ENCODE data around the gene LCNL1. TPM values are rescaled to one million over a fixed set of nuclear protein-coding genes. Genes with fewer than 3 reads are reported as not detected.

Gene LCNL1
- total RNA-seq, 1 donor from 2014 or later, result 11.7 TPM

DNA sequence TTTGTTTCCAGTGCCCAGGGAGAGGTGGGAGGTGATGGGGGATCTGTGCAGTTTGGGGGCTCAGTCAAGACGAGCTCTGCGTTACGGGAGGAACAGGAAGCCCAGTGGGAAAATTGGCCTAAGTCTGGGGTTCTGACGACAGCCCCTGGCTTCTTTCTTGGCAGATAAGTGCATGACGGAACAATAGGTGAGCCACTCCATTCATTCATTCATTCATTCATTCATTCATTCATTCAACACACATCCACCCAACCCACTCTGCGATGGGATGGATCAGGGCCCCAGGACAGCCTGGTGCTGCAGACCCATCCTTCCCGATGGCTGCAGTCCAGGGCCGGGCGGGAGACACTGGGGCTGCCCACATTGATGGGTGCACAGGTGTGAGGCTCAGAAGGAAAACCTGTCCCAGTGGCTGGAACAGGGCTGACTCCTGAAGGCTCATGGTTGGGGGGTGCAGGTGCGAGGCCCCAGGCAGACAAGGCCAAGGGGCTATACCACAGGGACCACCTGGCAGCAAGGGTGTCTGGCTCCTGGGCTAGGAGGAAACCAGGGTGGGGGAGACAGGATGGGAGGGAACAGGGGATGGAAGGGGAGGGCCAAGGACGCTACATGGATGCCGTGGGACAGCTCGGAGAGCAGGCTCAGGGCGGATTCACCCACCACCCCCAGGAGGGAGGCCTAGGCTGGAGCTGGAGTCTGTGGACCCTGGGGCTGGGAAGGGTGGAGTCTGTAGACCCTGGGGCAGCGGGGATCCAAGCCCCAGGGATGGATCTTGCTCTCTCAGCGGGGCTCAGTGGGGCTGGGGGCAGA is 1.9 kb upstream of the LCNL1 start:
- no peaks in the 10 kb centered on the region for H3K9me3 ChIP-seq (replicated peaks)
- DNase-seq, result no peak
- H3K27me3 ChIP-seq (ENCODE audit: low read depth), result peaks cover 13% of the 10 kb centered on the region
- no peak overlapping the region for H3K4me3 ChIP-seq
- peaks cover 5% of the 10 kb centered on the region for H3K36me3 ChIP-seq
- peak overlapping the region; percentile 91 for H3K27ac ChIP-seq (replicated peaks)
- peaks cover 92% of the 10 kb centered on the region for H3K4me1 ChIP-seq
- intact Hi-C loops (cut with micrococcal nuclease), result no loop called here
- no peak for TF ChIP-seq CTCF (IDR thresholded peaks at IDR 0.05; ENCODE audit: borderline replicate concordance)

GRCh38 chr9:136981588-136982231 is 1.1 kb upstream of the LCNL1 start:
- peak; percentile 69 for DNase-seq
- Histone ChIP-seq H3K27ac (replicated peaks) (peak overlapping the region; percentile 91), H3K4me1 (peaks cover 87% of the 10 kb centered on the region), H3K4me3 (no peak overlapping the region), H3K9me3 (replicated peaks) (no peaks in the 10 kb centered on the region), H3K27me3 (ENCODE audit: low read depth) (peaks cover 15% of the 10 kb centered on the region), H3K36me3 (peaks cover 5% of the 10 kb centered on the region)
- intact Hi-C loops (cut with micrococcal nuclease), result no loop called here
- TF ChIP-seq CTCF (IDR thresholded peaks at IDR 0.05; ENCODE audit: borderline replicate concordance), result peak; percentile 42

GRCh38 chr9:136983167-136983566 is 374 bp downstream of the LCNL1 start:
- H3K4me1 ChIP-seq, result peaks cover 72% of the 10 kb centered on the region

DNA sequence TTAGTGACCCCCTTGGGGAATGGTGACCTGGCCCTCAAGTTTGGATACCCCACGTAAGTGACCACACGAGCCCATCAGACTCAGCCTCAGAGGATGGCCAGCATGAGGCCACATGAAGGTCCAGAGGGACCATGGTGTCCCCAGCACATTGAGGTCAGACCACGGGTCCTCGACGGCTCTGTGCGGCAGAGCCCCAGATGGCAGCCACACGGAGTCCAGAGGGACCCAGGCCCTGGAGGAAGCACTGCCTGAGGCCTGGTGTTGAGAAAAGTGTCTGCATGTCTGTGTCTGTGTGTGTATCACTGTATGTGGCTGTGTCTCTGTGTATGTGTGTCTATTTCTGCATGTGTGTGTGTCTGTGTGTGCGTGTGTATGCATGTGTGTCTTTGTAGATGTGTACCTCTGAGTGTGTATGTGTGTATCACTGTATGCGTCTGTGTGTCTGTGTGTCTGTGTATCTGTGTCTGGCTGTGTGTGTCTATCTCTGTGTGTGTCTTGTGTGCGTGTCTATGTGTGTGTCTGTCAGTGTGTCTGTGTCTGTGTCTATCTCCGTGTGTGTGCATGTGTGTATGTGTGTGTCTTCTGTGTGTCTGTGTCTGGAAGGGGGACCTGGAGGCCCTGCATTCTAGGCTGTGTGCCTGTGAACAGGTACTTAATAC is 992 bp downstream of the LCNL1 start:
- peak overlapping the region; percentile 91 for H3K27ac ChIP-seq (replicated peaks)
- intact Hi-C loops (cut with micrococcal nuclease), result no loop called here
- peaks cover 70% of the 10 kb centered on the region for H3K4me1 ChIP-seq
- peaks cover 5% of the 10 kb centered on the region for H3K36me3 ChIP-seq
- DNase-seq, result no peak
- no peak for TF ChIP-seq CTCF (IDR thresholded peaks at IDR 0.05; ENCODE audit: borderline replicate concordance)
- H3K9me3 ChIP-seq (replicated peaks), result no peaks in the 10 kb centered on the region
- no peak overlapping the region for H3K4me3 ChIP-seq
- peaks cover 15% of the 10 kb centered on the region for H3K27me3 ChIP-seq (ENCODE audit: low read depth)

More at GRCh38 chr9:136983167-136983566, 374 bp downstream of the LCNL1 start:
- intact Hi-C loops (cut with micrococcal nuclease), result no loop called here
- H3K27ac ChIP-seq (replicated peaks), result peak overlapping the region; percentile 91
- H3K4me3 ChIP-seq, result no peak overlapping the region
- H3K27me3 ChIP-seq (ENCODE audit: low read depth), result peaks cover 15% of the 10 kb centered on the region
- H3K36me3 ChIP-seq, result peaks cover 5% of the 10 kb centered on the region
- DNase-seq, result no peak
- no peak for TF ChIP-seq CTCF (IDR thresholded peaks at IDR 0.05; ENCODE audit: borderline replicate concordance)
- no peaks in the 10 kb centered on the region for H3K9me3 ChIP-seq (replicated peaks)

GRCh38 chr9:136984464-136985026 is 1.8 kb downstream of the LCNL1 start:
- intact Hi-C loops (cut with micrococcal nuclease), result no loop called here
- H3K27me3 ChIP-seq (ENCODE audit: low read depth), result peaks cover 15% of the 10 kb centered on the region

More at GRCh38 chr9:136984464-136985026, 1.8 kb downstream of the LCNL1 start:
- no peaks in the 10 kb centered on the region for H3K36me3 ChIP-seq
- peaks cover 62% of the 10 kb centered on the region for H3K4me1 ChIP-seq
- H3K9me3 ChIP-seq (replicated peaks), result no peaks in the 10 kb centered on the region
- H3K4me3 ChIP-seq, result peak overlapping the region; percentile 42
- no peak for DNase-seq
- no peak for TF ChIP-seq CTCF (IDR thresholded peaks at IDR 0.05; ENCODE audit: borderline replicate concordance)
- H3K27ac ChIP-seq (replicated peaks), result peak overlapping the region; percentile 91

Data from left ventricle myocardium inferior (tissue), 1 donor.